ENCODE results near the gene TRHDE. TPM values are rescaled to one million over a fixed set of nuclear protein-coding genes. Genes with fewer than 3 reads are reported as not detected.

The TRHDE gene
- total and polyA plus RNA-seq, 2 of the 13 experiments (the other 11 are each of a cell fraction or from before 2014, with no cell fraction given), result not detected

DNA sequence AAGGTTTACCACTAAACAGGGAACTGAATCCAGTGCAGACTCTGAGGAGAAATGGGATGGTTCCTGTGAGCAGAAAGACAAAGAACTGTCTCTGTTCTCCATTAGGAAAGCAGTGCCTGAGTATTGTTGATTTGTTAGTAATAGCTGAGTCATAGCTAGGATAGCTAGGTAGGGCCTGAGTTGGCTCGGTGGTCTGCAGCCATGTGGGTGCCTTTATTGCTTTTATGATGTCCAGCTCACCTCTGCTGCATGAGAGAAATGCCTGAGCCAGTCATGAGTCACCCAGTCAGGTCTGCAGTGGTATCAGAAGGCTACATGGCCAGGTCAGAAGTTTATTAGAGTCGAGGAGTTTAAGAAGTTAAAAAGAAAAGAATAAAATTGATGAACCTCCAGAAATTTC is 24.2 kb downstream of the TRHDE start:
- no peak overlapping the region for H2AFZ ChIP-seq (ENCODE audit: low read length)
- H3K4me1 ChIP-seq (ENCODE audit: insufficient read depth, low read length), result no peaks in the 10 kb centered on the region
- TF ChIP-seq ZNF605 (CRISPR knock-in tag; IDR thresholded peaks at IDR 0.05), result no peak
- TF ChIP-seq ZNF569 (CRISPR knock-in tag; IDR thresholded peaks at IDR 0.05; ENCODE audit: borderline replicate concordance), result no peak
- 0 out of 2 replicates have a peak, but pooled peaks have one; percentile 42 for TF ChIP-seq NFE2L2 (IDR thresholded peaks at IDR 0.05; ENCODE audit: low read length)
- no peak for TF ChIP-seq TEAD2 (CRISPR knock-in tag; IDR thresholded peaks at IDR 0.05)
- H3K4me2 ChIP-seq (ENCODE audit: low read depth, low read length), result no peak overlapping the region
- intact Hi-C loops (cut with micrococcal nuclease; ENCODE audit: unreplicated experiment) (no loop called here), in situ Hi-C loops (cut with HindIII; ENCODE audit: extremely low pct_ligation_motif_present, low pct_unique_long_range_greater_than_20kb) (no loop called here)
- ChIA-PET POLR2A (no interaction called here), CTCF (ENCODE audit: low intra/inter-chr PET ratio, low total read pairs) (no interaction called here)
- DNase-seq (ENCODE audit: low spot score), result no peak
- no peaks in the 10 kb centered on the region for H3K27me3 ChIP-seq (ENCODE audit: control insufficient read depth in 1 of 2, insufficient read depth in 2 of 2, low read length in 2 of 2)
- no peak overlapping the region for H3K4me3 ChIP-seq (replicated peaks in 1 of 3; ENCODE audit: insufficient read depth in 1 of 3, low read depth in 2 of 3, low read length in 3 of 3)
- no peak overlapping the region for H3K9ac ChIP-seq (ENCODE audit: insufficient read depth, low read depth, low read length)
- no peaks in the 10 kb centered on the region for H3K36me3 ChIP-seq (replicated peaks in 1 of 2; ENCODE audit: control insufficient read depth in 1 of 2, insufficient read depth in 2 of 2, low read length in 2 of 2)
- H3K27ac ChIP-seq (ENCODE audit: extremely low read length, insufficient read depth, low read length), result no peak overlapping the region
- no peaks in the 10 kb centered on the region for H4K20me1 ChIP-seq (ENCODE audit: insufficient read depth, low read length)
- 4% methylated on average over 2 of the region's 2 CpGs for WGBS (ENCODE audit: low lambda C conversion rate)
- no peaks in the 10 kb centered on the region for H3K79me2 ChIP-seq (ENCODE audit: insufficient read depth, low read length)
- BruUV-seq (replicated peaks), result no TSS peak
- no peak for ATAC-seq
- no peak for FAIRE-seq
- no peaks in the 10 kb centered on the region for H3K9me3 ChIP-seq (ENCODE audit: low read length)

DNA sequence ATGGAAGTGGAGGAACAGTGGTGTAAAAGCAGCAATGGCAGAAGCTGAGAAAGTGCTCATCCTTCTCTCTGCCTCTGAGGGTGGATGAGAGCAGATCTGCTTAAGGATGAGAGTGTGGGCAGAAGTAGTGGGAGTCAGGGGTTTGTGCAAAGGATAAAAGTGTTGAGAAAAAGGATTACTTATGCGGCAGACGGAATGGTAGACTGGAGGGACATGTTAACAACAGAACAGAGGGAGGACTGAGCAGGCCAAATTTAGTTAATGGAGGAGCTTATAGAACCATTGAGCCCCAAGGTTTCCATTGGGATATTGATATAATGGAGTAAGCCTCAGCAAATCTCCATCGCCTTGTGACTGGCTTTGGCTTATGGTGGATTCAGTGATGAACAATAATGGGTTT is 25.5 kb downstream of the TRHDE start:
- Histone ChIP-seq H3K4me3 (replicated peaks in 1 of 3; ENCODE audit: insufficient read depth in 1 of 3, low read depth in 2 of 3, low read length in 3 of 3) (no peak overlapping the region), H3K9me3 (ENCODE audit: low read length) (no peaks in the 10 kb centered on the region), H2AFZ (ENCODE audit: low read length) (no peak overlapping the region), H3K79me2 (ENCODE audit: insufficient read depth, low read length) (no peaks in the 10 kb centered on the region), H3K4me1 (ENCODE audit: insufficient read depth, low read length) (no peaks in the 10 kb centered on the region), H3K27ac (ENCODE audit: extremely low read length, insufficient read depth, low read length) (no peak overlapping the region), H3K4me2 (ENCODE audit: low read depth, low read length) (no peak overlapping the region), H4K20me1 (ENCODE audit: insufficient read depth, low read length) (no peaks in the 10 kb centered on the region), H3K36me3 (replicated peaks in 1 of 2; ENCODE audit: control insufficient read depth in 1 of 2, insufficient read depth in 2 of 2, low read length in 2 of 2) (no peaks in the 10 kb centered on the region), H3K9ac (ENCODE audit: insufficient read depth, low read depth, low read length) (no peak overlapping the region), H3K27me3 (ENCODE audit: control insufficient read depth in 1 of 2, insufficient read depth in 2 of 2, low read length in 2 of 2) (no peaks in the 10 kb centered on the region)
- in situ Hi-C loops (cut with HindIII; ENCODE audit: extremely low pct_ligation_motif_present, low pct_unique_long_range_greater_than_20kb), result no loop called here
- POLR2A ChIA-PET, result no interaction called here
- 24% methylated on average over 3 of the region's 3 CpGs for WGBS (ENCODE audit: low lambda C conversion rate)
- ATAC-seq, result no peak
- no peak for FAIRE-seq
- intact Hi-C loops (cut with micrococcal nuclease; ENCODE audit: unreplicated experiment), result no loop called here
- no peak for DNase-seq (ENCODE audit: low spot score)
- CTCF ChIA-PET (ENCODE audit: low intra/inter-chr PET ratio, low total read pairs), result no interaction called here
- no TSS peak for BruUV-seq (replicated peaks)
- TF ChIP-seq, protein P1, sequence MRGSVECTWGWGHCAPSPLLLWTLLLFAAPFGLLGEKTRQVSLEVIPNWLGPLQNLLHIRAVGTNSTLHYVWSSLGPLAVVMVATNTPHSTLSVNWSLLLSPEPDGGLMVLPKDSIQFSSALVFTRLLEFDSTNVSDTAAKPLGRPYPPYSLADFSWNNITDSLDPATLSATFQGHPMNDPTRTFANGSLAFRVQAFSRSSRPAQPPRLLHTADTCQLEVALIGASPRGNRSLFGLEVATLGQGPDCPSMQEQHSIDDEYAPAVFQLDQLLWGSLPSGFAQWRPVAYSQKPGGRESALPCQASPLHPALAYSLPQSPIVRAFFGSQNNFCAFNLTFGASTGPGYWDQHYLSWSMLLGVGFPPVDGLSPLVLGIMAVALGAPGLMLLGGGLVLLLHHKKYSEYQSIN (CRISPR knock-in tag; IDR thresholded peaks at IDR 0.05; ENCODE audit: borderline replicate concordance), result no peak
- TF ChIP-seq, protein P2, sequence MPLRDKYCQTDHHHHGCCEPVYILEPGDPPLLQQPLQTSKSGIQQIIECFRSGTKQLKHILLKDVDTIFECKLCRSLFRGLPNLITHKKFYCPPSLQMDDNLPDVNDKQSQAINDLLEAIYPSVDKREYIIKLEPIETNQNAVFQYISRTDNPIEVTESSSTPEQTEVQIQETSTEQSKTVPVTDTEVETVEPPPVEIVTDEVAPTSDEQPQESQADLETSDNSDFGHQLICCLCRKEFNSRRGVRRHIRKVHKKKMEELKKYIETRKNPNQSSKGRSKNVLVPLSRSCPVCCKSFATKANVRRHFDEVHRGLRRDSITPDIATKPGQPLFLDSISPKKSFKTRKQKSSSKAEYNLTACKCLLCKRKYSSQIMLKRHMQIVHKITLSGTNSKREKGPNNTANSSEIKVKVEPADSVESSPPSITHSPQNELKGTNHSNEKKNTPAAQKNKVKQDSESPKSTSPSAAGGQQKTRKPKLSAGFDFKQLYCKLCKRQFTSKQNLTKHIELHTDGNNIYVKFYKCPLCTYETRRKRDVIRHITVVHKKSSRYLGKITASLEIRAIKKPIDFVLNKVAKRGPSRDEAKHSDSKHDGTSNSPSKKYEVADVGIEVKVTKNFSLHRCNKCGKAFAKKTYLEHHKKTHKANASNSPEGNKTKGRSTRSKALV (CRISPR knock-in tag; IDR thresholded peaks at IDR 0.05), result no peak
- no peak for TF ChIP-seq ZC3H13 (CRISPR knock-in tag; IDR thresholded peaks at IDR 0.05)
- TF ChIP-seq, protein P3, sequence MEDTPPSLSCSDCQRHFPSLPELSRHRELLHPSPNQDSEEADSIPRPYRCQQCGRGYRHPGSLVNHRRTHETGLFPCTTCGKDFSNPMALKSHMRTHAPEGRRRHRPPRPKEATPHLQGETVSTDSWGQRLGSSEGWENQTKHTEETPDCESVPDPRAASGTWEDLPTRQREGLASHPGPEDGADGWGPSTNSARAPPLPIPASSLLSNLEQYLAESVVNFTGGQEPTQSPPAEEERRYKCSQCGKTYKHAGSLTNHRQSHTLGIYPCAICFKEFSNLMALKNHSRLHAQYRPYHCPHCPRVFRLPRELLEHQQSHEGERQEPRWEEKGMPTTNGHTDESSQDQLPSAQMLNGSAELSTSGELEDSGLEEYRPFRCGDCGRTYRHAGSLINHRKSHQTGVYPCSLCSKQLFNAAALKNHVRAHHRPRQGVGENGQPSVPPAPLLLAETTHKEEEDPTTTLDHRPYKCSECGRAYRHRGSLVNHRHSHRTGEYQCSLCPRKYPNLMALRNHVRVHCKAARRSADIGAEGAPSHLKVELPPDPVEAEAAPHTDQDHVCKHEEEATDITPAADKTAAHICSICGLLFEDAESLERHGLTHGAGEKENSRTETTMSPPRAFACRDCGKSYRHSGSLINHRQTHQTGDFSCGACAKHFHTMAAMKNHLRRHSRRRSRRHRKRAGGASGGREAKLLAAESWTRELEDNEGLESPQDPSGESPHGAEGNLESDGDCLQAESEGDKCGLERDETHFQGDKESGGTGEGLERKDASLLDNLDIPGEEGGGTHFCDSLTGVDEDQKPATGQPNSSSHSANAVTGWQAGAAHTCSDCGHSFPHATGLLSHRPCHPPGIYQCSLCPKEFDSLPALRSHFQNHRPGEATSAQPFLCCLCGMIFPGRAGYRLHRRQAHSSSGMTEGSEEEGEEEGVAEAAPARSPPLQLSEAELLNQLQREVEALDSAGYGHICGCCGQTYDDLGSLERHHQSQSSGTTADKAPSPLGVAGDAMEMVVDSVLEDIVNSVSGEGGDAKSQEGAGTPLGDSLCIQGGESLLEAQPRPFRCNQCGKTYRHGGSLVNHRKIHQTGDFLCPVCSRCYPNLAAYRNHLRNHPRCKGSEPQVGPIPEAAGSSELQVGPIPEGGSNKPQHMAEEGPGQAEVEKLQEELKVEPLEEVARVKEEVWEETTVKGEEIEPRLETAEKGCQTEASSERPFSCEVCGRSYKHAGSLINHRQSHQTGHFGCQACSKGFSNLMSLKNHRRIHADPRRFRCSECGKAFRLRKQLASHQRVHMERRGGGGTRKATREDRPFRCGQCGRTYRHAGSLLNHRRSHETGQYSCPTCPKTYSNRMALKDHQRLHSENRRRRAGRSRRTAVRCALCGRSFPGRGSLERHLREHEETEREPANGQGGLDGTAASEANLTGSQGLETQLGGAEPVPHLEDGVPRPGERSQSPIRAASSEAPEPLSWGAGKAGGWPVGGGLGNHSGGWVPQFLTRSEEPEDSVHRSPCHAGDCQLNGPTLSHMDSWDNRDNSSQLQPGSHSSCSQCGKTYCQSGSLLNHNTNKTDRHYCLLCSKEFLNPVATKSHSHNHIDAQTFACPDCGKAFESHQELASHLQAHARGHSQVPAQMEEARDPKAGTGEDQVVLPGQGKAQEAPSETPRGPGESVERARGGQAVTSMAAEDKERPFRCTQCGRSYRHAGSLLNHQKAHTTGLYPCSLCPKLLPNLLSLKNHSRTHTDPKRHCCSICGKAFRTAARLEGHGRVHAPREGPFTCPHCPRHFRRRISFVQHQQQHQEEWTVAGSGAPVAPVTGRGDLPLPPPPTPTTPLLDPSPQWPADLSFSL (CRISPR knock-in tag; IDR thresholded peaks at IDR 0.05), result no peak
